OCI-LY7 (cell line): ENCODE data around the gene STARD7. TPM values are rescaled to one million over a fixed set of nuclear protein-coding genes. Genes with fewer than 3 reads are reported as not detected.

Experiments used
- BruUV-seq: library from RNA; stranded (reverse); fragments of 400-500 nt; replicated peaks from 2 replicates; lab custom pipeline; 2021; lab: Mats Ljungman, UMichigan
- CTCF ChIA-PET: fragments of 300-600 bp; sonication (Branson Sonifier 250); formaldehyde crosslinking; loops from one replicate; lab custom pipeline; 2022; ENCODE audit warnings: antibody characterized with exemption; ENCODE audit not compliant: unreplicated experiment; lab: Charles Lee
- POLR2A ChIA-PET: fragments of 300-600 bp; sonication (Branson Sonifier 250); formaldehyde crosslinking; loops from one replicate; lab custom pipeline; 2022; ENCODE audit warnings: antibody characterized with exemption; lab: Charles Lee
- DNase-seq: peaks from one replicate; pipeline ENCODE4 v3.0.0-alpha.2; 2015; ENCODE audit warnings: low spot score
- H2AFZ ChIP-seq: fragments of 200-600 bp; sonication (generic), shearing (Covaris generic); 2 replicates; pipeline ENCODE4 v1.6.1; 2014; ENCODE audit warnings: mild to moderate bottlenecking, antibody characterized with exemption, low read length, moderate library complexity
- H3K27ac ChIP-seq: fragments of 200-600 bp; sonication (generic); 2 replicates; pipeline ENCODE4 v1.5.1; 2014; ENCODE audit warnings: mixed run types, low read depth, mild to moderate bottlenecking, moderate library complexity, low read length, inconsistent platforms; ENCODE audit not compliant: poor library complexity, severe bottlenecking
- H3K36me3 ChIP-seq: fragments of 200-600 bp; sonication (generic); 2 replicates; pipeline ENCODE4 v1.6.1; 2014; ENCODE audit warnings: mild to moderate bottlenecking, antibody characterized with exemption, low read length, moderate library complexity, mixed read lengths; ENCODE audit not compliant: insufficient read depth
- H3K4me1 ChIP-seq: fragments of 200-600 bp; sonication (generic); 2 replicates; pipeline ENCODE4 v1.5.1; 2014; ENCODE audit warnings: mild to moderate bottlenecking, low read length; ENCODE audit not compliant: insufficient read depth, poor library complexity, severe bottlenecking
- H3K4me2 ChIP-seq: fragments of 200-600 bp; sonication (generic); 2 replicates; pipeline ENCODE4 v1.6.1; 2014; ENCODE audit warnings: mild to moderate bottlenecking, low read length
- H3K4me3 ChIP-seq: fragments of 200-600 bp; sonication (generic); 2 replicates; pipeline ENCODE4 v1.5.1; 2014; ENCODE audit warnings: mild to moderate bottlenecking, low read depth, low read length; ENCODE audit not compliant: poor library complexity, severe bottlenecking
- H3K79me2 ChIP-seq: fragments of 200-600 bp; sonication (generic); 2 replicates; pipeline ENCODE4 v1.6.1; 2016; ENCODE audit warnings: low read depth, mild to moderate bottlenecking, low read length, moderate library complexity, mixed read lengths; ENCODE audit not compliant: insufficient read depth
- H3K9me2 ChIP-seq: fragments of 200-600 bp; sonication (generic); 2 replicates; pipeline ENCODE4 v1.6.1; 2016; ENCODE audit warnings: mild to moderate bottlenecking, low read length, mixed read lengths; ENCODE audit not compliant: insufficient read depth
- H3K9me3 ChIP-seq: fragments of 200-600 bp; sonication (generic); 2 replicates; pipeline ENCODE4 v1.6.1; 2014; ENCODE audit warnings: mild to moderate bottlenecking, mixed run types, low read length, mixed read lengths
- H4K20me1 ChIP-seq: fragments of 200-600 bp; sonication (generic); 2 replicates; pipeline ENCODE4 v1.6.1; 2014; ENCODE audit warnings: mild to moderate bottlenecking, antibody characterized with exemption, low read length, moderate library complexity, mixed read lengths; ENCODE audit not compliant: insufficient read depth
- EZH2phosphoT487 ChIP-seq: fragments of 200-600 bp; sonication (generic); IDR thresholded peaks from 2 replicates; pipeline ENCODE4 v1.6.1; 2018; ENCODE audit warnings: low read depth, borderline replicate concordance, mild to moderate bottlenecking, mixed run types, antibody characterized with exemption, low read length, moderate library complexity, mixed read lengths
- intact Hi-C: fragments of 100-400 bp; cut with micrococcal nuclease; formaldehyde crosslinking; loops from one replicate; pipeline ENCODE4 v1.10.0; 2022; ENCODE audit not compliant: unreplicated experiment
- total RNA-seq, 2 experiments: library from RNA; depleted of rRNA in 1 of 2; stranded (reverse); fragments of >200 nt in 1 of 2; shearing (Covaris generic) in 1 of 2; gene quantifications; 2 replicates each; pipeline ENCODE4 v1.2.3, GENCODE V29; 2014 to 2022
- TF ChIP-seq, protein P1 (sequence below): fragments of 200-600 bp; sonication (generic); conservative IDR thresholded peaks from 2 replicates; pipeline ENCODE4 v1.5.1; 2014; ENCODE audit warnings: mild to moderate bottlenecking, antibody characterized with exemption, low read length, moderate library complexity, mixed read lengths

STARD7 gene
- total RNA-seq, 2 experiments from 2014 or later, result 206 to 239 TPM

DNA sequence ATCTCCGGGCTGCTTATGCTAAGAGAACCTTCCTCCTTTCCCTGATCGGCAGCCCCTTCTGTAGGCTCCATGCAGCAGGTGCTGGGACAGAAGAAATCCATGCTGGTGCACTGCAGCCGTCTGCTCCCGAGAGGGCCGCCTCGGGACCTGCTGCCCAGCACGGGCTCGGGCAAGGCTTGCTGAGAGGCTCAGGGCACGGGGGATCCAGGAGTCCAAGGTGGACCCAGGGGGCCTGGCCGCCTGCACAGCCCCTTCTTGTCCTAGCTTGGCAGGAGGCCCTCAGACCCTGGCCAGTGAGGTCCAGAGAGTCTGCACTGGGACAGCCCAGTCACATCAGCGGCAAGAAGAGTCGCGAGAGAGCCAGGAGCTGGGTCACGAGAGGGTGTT lies 50.1 kb downstream of the STARD7 start:
- Histone ChIP-seq H3K27ac (no peak overlapping the region), H3K9me2 (no peaks in the 10 kb centered on the region), H3K9me3 (peaks cover 5% of the 10 kb centered on the region; the same call in 1 of the 2 replicates), H3K4me2 (peak overlapping the region; percentile 53), H3K36me3 (no peaks in the 10 kb centered on the region; the same call in 1 of the 2 replicates), H3K79me2 (no peaks in the 10 kb centered on the region), H4K20me1 (no peaks in the 10 kb centered on the region), H2AFZ (peak overlapping the region; percentile 80; the same call in 1 of the 2 replicates), H3K4me3 (no peak overlapping the region), H3K4me1 (peaks cover 79% of the 10 kb centered on the region)
- intact Hi-C loops, result no loop called here
- POLR2A ChIA-PET, result interaction anchor here (0.8 to 1.3 kb wide), 3 partner anchors 9 to 11 kb away, joined by 3 to 8 read pairs (median 3); no protein-coding TSS in a partner anchor
- no TSS peak for BruUV-seq
- TF ChIP-seq, protein P1, sequence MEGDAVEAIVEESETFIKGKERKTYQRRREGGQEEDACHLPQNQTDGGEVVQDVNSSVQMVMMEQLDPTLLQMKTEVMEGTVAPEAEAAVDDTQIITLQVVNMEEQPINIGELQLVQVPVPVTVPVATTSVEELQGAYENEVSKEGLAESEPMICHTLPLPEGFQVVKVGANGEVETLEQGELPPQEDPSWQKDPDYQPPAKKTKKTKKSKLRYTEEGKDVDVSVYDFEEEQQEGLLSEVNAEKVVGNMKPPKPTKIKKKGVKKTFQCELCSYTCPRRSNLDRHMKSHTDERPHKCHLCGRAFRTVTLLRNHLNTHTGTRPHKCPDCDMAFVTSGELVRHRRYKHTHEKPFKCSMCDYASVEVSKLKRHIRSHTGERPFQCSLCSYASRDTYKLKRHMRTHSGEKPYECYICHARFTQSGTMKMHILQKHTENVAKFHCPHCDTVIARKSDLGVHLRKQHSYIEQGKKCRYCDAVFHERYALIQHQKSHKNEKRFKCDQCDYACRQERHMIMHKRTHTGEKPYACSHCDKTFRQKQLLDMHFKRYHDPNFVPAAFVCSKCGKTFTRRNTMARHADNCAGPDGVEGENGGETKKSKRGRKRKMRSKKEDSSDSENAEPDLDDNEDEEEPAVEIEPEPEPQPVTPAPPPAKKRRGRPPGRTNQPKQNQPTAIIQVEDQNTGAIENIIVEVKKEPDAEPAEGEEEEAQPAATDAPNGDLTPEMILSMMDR, result no peak
- TF ChIP-seq EZH2phosphoT487, result no peak
- DNase-seq, result no peak
- CTCF ChIA-PET, result interaction anchor here (2.2 kb wide), 1 partner anchor 11 kb away, joined by 9 read pairs; no protein-coding TSS in a partner anchor

DNA sequence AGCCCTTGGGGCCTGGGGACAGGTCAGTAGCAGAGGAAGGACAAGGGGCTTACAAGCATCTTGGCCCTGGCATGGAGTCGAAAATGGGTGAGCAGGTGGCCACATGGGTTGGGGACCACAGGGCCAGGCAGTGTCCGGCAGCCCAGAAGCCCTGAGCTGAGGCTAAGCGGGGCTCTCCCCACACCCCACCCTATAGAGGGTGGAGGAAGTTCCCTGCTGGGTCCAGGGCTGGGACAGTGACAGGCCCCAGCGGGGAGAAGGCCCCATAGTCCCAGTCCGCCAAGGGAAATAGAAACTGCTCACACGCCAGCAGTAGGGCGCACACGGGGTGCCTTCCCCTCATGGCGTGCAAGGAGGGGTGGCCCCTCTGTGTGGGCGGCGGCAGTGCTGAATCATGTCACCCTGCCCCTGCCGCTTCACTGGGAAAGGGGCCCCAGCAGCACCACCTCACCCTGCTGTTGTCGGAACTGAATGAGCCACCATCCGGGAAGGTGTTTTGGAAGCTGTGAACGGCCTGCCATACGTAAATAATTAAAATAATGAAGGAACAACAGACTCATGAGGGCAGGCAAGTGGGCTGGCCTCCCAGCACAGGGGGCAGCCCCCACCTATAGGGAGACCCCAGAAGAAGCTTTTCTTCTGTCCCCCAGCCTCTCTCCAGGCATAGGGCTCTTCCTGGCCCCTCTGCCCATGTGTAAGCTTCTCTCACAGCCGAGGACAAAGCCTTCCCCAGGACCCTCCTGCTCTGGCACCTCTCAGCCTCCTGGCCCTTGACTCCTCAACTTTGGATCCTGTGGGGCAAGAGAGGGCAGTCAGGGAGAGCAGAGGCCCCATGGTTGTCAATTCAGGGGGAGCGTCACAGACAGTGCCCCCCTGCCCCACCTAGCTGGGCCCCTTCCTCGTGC lies 50.7 kb downstream of the STARD7 start:
- ChIA-PET POLR2A (interaction anchor here (0.8 to 1.3 kb wide), 3 partner anchors 8 to 10 kb away, joined by 3 to 8 read pairs (median 3); no protein-coding TSS in a partner anchor), CTCF (interaction anchor here (2.2 kb wide), 1 partner anchor 10 kb away, joined by 9 read pairs; no protein-coding TSS in a partner anchor)
- TF ChIP-seq EZH2phosphoT487, result no peak
- TF ChIP-seq, protein P1, result no peak
- no TSS peak for BruUV-seq
- no peaks in the 10 kb centered on the region for H3K9me2 ChIP-seq
- no peaks in the 10 kb centered on the region for H4K20me1 ChIP-seq
- H2AFZ ChIP-seq, result peak overlapping the region; percentile 80
- intact Hi-C loops, result no loop called here
- H3K36me3 ChIP-seq, result no peaks in the 10 kb centered on the region; the same call in 1 of the 2 replicates
- peaks cover 5% of the 10 kb centered on the region; the same call in 1 of the 2 replicates for H3K9me3 ChIP-seq
- H3K79me2 ChIP-seq, result no peaks in the 10 kb centered on the region
- H3K4me3 ChIP-seq, result peak overlapping the region; percentile 13
- DNase-seq, result no peak
- H3K4me1 ChIP-seq, result peaks cover 79% of the 10 kb centered on the region
- peak overlapping the region; percentile 0 for H3K27ac ChIP-seq
- peak overlapping the region; percentile 53 for H3K4me2 ChIP-seq
